HepG2 (cell line): ENCODE results near the gene TSKU. TPM values are rescaled to one million over a fixed set of nuclear protein-coding genes. Genes with fewer than 3 reads are reported as not detected.
A peak's percentile ranks its signal among the peaks of the same experiment; 100 is the strongest.

Source experiments
- ELF1 ChIP-seq: sonication (generic); formaldehyde crosslinking; IDR thresholded peaks from 2 replicates; pipeline ENCODE4 v1.4.0; 2020; ENCODE audit warnings: missing genetic modification reagents
- GZF1 ChIP-seq: sonication (generic); formaldehyde crosslinking; IDR thresholded peaks from 2 replicates; pipeline ENCODE4 v1.5.1; 2020; ENCODE audit warnings: mild to moderate bottlenecking, missing genetic modification reagents
- KDM4B ChIP-seq: sonication (generic); formaldehyde crosslinking; IDR thresholded peaks from 2 replicates; pipeline ENCODE4 v1.4.0; 2020; ENCODE audit warnings: missing genetic modification reagents
- NFKB2 ChIP-seq: sonication (generic); formaldehyde crosslinking; IDR thresholded peaks from 2 replicates; pipeline ENCODE4 v1.4.0; 2020; ENCODE audit warnings: missing genetic modification reagents, borderline replicate concordance
- RCOR2 ChIP-seq: IDR thresholded peaks from 2 replicates; pipeline ENCODE4 v1.6.1; 2016; ENCODE audit warnings: missing biosample characterization, missing genetic modification reagents
- ZIK1 ChIP-seq: sonication (generic); formaldehyde crosslinking; IDR thresholded peaks from 2 replicates; pipeline ENCODE4 v1.5.0; 2020; ENCODE audit warnings: mild to moderate bottlenecking, low read depth, missing genetic modification reagents, borderline replicate concordance
- ZNF20 ChIP-seq: sonication (generic); formaldehyde crosslinking; IDR thresholded peaks from 2 replicates; pipeline ENCODE4 v1.4.0; 2020; ENCODE audit warnings: mild to moderate bottlenecking, moderate library complexity, missing genetic modification reagents
- ZNF333 ChIP-seq: sonication (generic); formaldehyde crosslinking; IDR thresholded peaks from 2 replicates; pipeline ENCODE4 v1.4.0; 2020; ENCODE audit warnings: mild to moderate bottlenecking, missing genetic modification reagents, borderline replicate concordance
- ZNF674 ChIP-seq: sonication (generic); formaldehyde crosslinking; IDR thresholded peaks from 2 replicates; pipeline ENCODE4 v1.5.0; 2020; ENCODE audit warnings: low read depth, mild to moderate bottlenecking, missing genetic modification reagents
- ZNF776 ChIP-seq: sonication (generic); formaldehyde crosslinking; IDR thresholded peaks from 2 replicates; pipeline ENCODE4 v1.4.0; 2020; ENCODE audit warnings: mild to moderate bottlenecking, missing genetic modification reagents
- polyA plus RNA-seq, 8 experiments: library from polyadenylated mRNA; depleted of rRNA in 3 of 8; stranded (reverse) in 7 of 8; unstranded in 1 of 8; fragments of >200 nt; fragmentation: Illumina TruSeq in 4 of 8; extraction: Trizol in 4 of 8; gene quantifications; 2 replicates each; pipeline versions ENCODE4 v1.2.1 to v1.2.3, GENCODE V29; 2011 to 2016; ENCODE audit warnings: low read depth in 4 of 8, missing spikeins in 1 of 8, mixed read lengths in 1 of 8; ENCODE audit not compliant: insufficient read depth in 1 of 8
- total RNA-seq, 5 experiments: library from RNA; depleted of rRNA; stranded (reverse); fragments of >200 nt; fragmentation: Illumina TruSeq; extraction: Trizol; gene quantifications; 2 replicates each; pipeline ENCODE4 v1.2.3, GENCODE V29; 2016; ENCODE audit warnings: low read depth in 1 of 5
- TF ChIP-seq, protein P1 (sequence below): sonication (generic); formaldehyde crosslinking; IDR thresholded peaks from 2 replicates; pipeline ENCODE4 v1.4.0; 2020; ENCODE audit warnings: missing genetic modification reagents; ENCODE audit errors: not compliant biosample characterization
- TF ChIP-seq, protein P2 (sequence below): sonication (generic); formaldehyde crosslinking; IDR thresholded peaks from 2 replicates; pipeline ENCODE4 v1.5.0; 2020; ENCODE audit warnings: missing genetic modification reagents
- TF ChIP-seq, protein P3 (sequence below): sonication (generic); formaldehyde crosslinking; IDR thresholded peaks from 2 replicates; pipeline ENCODE4 v1.9.0; 2021; ENCODE audit warnings: missing genetic modification reagents, borderline replicate concordance
- TF ChIP-seq, protein P4 (sequence below): sonication (generic); formaldehyde crosslinking; conservative IDR thresholded peaks from 2 replicates; pipeline ENCODE4 v1.8.0; 2022; ENCODE audit warnings: low read depth, missing genetic modification reagents
- TF ChIP-seq, protein P5 (sequence below): sonication (generic); formaldehyde crosslinking; IDR thresholded peaks from 2 replicates; pipeline ENCODE4 v1.4.0; 2020; ENCODE audit warnings: mild to moderate bottlenecking, missing genetic modification reagents
- TF ChIP-seq, protein P6 (sequence below): sonication (generic); formaldehyde crosslinking; IDR thresholded peaks from 2 replicates; pipeline ENCODE4 v1.5.0; 2020; ENCODE audit warnings: missing genetic modification reagents
- TF ChIP-seq, protein P7 (sequence below): sonication (generic); formaldehyde crosslinking; IDR thresholded peaks from 2 replicates; pipeline ENCODE4 v1.5.0; 2020; ENCODE audit warnings: missing genetic modification reagents, mild to moderate bottlenecking, borderline replicate concordance

The TSKU gene
- total and polyA plus RNA-seq, 2 of the 13 experiments (the other 11 are each of a cell fraction or from before 2014, with no cell fraction given), result 20.3 to 21.4 TPM

DNA sequence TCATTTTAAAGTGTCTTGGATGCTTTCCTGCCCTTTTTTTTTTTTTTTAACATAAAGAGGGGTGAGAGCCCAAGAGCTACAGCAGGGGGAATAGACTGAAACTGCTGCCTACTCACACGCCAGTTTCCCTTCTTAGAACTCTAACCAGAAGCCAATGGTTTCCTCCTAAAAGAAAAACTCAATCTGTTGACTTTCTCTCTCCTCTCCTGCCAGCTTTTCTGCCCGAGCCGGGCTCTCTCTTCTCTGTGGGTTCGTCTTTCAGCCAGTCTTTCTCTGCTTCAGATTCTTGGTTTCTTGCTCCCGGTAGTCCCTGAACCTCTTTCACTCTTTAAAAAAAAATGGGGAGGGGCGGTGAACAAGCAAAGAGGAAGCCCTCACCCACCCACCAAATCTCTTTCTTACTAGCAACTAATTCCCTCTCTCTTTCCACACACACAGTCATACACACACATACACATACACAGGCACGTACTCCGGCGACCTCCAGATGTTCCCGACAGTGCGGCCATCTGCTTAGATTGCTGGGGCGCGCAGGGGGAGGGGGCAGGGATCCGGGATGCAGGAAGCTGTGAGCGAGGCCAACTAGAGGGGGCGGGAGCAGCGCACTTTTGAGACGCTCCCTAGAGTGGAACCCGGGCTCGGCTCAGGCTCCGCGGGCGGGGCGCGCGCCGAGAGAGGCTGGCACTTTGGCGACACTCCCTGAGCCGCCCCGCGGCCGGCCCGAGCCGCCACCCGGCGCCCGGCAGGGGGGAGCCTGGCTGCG is 444 bp upstream of the TSKU start (continued):
- TF ChIP-seq, protein P1, sequence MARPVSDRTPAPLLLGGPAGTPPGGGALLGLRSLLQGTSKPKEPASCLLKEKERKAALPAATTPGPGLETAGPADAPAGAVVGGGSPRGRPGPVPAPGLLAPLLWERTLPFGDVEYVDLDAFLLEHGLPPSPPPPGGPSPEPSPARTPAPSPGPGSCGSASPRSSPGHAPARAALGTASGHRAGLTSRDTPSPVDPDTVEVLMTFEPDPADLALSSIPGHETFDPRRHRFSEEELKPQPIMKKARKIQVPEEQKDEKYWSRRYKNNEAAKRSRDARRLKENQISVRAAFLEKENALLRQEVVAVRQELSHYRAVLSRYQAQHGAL (CRISPR knock-in tag), result no peak
- no peak for TF ChIP-seq ZNF20
- TF ChIP-seq, protein P2, sequence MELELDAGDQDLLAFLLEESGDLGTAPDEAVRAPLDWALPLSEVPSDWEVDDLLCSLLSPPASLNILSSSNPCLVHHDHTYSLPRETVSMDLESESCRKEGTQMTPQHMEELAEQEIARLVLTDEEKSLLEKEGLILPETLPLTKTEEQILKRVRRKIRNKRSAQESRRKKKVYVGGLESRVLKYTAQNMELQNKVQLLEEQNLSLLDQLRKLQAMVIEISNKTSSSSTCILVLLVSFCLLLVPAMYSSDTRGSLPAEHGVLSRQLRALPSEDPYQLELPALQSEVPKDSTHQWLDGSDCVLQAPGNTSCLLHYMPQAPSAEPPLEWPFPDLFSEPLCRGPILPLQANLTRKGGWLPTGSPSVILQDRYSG (CRISPR knock-in tag), result no peak
- TF ChIP-seq ELF1 (CRISPR knock-in tag), result peak; percentile 67; the same call in 1 of the 2 replicates
- TF ChIP-seq GZF1, result no peak
- TF ChIP-seq ZNF776 (CRISPR knock-in tag), result peak; percentile 37
- TF ChIP-seq, protein P3, sequence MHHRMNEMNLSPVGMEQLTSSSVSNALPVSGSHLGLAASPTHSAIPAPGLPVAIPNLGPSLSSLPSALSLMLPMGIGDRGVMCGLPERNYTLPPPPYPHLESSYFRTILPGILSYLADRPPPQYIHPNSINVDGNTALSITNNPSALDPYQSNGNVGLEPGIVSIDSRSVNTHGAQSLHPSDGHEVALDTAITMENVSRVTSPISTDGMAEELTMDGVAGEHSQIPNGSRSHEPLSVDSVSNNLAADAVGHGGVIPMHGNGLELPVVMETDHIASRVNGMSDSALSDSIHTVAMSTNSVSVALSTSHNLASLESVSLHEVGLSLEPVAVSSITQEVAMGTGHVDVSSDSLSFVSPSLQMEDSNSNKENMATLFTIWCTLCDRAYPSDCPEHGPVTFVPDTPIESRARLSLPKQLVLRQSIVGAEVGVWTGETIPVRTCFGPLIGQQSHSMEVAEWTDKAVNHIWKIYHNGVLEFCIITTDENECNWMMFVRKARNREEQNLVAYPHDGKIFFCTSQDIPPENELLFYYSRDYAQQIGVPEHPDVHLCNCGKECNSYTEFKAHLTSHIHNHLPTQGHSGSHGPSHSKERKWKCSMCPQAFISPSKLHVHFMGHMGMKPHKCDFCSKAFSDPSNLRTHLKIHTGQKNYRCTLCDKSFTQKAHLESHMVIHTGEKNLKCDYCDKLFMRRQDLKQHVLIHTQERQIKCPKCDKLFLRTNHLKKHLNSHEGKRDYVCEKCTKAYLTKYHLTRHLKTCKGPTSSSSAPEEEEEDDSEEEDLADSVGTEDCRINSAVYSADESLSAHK (CRISPR knock-in tag), result no peak
- TF ChIP-seq ZIK1 (CRISPR knock-in tag), result no peak; the same call in 1 of the 2 replicates
- TF ChIP-seq KDM4B, result no peak; the same call in 1 of the 2 replicates
- TF ChIP-seq, protein P4, sequence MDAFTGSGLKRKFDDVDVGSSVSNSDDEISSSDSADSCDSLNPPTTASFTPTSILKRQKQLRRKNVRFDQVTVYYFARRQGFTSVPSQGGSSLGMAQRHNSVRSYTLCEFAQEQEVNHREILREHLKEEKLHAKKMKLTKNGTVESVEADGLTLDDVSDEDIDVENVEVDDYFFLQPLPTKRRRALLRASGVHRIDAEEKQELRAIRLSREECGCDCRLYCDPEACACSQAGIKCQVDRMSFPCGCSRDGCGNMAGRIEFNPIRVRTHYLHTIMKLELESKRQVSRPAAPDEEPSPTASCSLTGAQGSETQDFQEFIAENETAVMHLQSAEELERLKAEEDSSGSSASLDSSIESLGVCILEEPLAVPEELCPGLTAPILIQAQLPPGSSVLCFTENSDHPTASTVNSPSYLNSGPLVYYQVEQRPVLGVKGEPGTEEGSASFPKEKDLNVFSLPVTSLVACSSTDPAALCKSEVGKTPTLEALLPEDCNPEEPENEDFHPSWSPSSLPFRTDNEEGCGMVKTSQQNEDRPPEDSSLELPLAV (CRISPR knock-in tag), result no peak
- TF ChIP-seq ZNF674 (CRISPR knock-in tag), result no peak
- TF ChIP-seq, protein P5, sequence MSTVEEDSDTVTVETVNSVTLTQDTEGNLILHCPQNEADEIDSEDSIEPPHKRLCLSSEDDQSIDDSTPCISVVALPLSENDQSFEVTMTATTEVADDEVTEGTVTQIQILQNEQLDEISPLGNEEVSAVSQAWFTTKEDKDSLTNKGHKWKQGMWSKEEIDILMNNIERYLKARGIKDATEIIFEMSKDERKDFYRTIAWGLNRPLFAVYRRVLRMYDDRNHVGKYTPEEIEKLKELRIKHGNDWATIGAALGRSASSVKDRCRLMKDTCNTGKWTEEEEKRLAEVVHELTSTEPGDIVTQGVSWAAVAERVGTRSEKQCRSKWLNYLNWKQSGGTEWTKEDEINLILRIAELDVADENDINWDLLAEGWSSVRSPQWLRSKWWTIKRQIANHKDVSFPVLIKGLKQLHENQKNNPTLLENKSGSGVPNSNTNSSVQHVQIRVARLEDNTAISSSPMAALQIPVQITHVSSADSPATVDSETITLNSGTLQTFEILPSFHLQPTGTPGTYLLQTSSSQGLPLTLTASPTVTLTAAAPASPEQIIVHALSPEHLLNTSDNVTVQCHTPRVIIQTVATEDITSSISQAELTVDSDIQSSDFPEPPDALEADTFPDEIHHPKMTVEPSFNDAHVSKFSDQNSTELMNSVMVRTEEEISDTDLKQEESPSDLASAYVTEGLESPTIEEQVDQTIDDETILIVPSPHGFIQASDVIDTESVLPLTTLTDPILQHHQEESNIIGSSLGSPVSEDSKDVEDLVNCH (CRISPR knock-in tag), result no peak
- TF ChIP-seq NFKB2 (CRISPR knock-in tag), result no peak
- TF ChIP-seq, protein P6, sequence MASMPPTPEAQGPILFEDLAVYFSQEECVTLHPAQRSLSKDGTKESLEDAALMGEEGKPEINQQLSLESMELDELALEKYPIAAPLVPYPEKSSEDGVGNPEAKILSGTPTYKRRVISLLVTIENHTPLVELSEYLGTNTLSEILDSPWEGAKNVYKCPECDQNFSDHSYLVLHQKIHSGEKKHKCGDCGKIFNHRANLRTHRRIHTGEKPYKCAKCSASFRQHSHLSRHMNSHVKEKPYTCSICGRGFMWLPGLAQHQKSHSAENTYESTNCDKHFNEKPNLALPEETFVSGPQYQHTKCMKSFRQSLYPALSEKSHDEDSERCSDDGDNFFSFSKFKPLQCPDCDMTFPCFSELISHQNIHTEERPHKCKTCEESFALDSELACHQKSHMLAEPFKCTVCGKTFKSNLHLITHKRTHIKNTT (CRISPR knock-in tag), result no peak
- TF ChIP-seq ZNF333 (CRISPR knock-in tag), result no peak
- TF ChIP-seq, protein P7, sequence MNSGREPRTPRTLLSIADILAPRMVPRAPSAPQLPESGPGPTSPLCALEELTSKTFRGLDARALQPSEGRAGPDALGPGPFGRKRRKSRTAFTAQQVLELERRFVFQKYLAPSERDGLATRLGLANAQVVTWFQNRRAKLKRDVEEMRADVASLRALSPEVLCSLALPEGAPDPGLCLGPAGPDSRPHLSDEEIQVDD, result no peak
- TF ChIP-seq RCOR2 (CRISPR knock-in tag), result 0 out of 2 replicates have a peak, but pooled peaks have one; percentile 20
